Fibroblast of lung (primary cell): ENCODE measurements around the gene THRAP3. TPM values are rescaled to one million over a fixed set of nuclear protein-coding genes. Genes with fewer than 3 reads are reported as not detected.

Experiments
- DNase-seq, 2 donors: peaks; one replicate each; pipeline versions ENCODE4 v3.0.0 to v3.0.0-alpha.2; 2010; ENCODE audit warnings: low read depth in 2 of 2
- H2AFZ ChIP-seq: 2 replicates; pipeline ENCODE4 v1.5.1; 2012; ENCODE audit warnings: low read length, control low read depth, inconsistent platforms
- H3K27ac ChIP-seq: 2 replicates; pipeline ENCODE4 v1.5.1; 2011; ENCODE audit warnings: low read length, control low read depth; ENCODE audit not compliant: insufficient read depth
- H3K27me3 ChIP-seq: 2 replicates; pipeline ENCODE4 v1.5.1; 2011; ENCODE audit warnings: mild to moderate bottlenecking, low read length; ENCODE audit not compliant: control insufficient read depth, insufficient read depth
- H3K36me3 ChIP-seq: 2 replicates; pipeline ENCODE4 v1.5.1; 2011; ENCODE audit warnings: low read length; ENCODE audit not compliant: control insufficient read depth, insufficient read depth
- H3K4me1 ChIP-seq: 2 replicates; pipeline ENCODE4 v1.5.1; 2011; ENCODE audit warnings: low read length; ENCODE audit not compliant: control insufficient read depth, insufficient read depth; ENCODE audit errors: extremely low read depth
- H3K4me2 ChIP-seq: 2 replicates; pipeline ENCODE4 v1.5.1; 2011; ENCODE audit warnings: low read length, control low read depth; ENCODE audit not compliant: insufficient read depth; ENCODE audit errors: extremely low read depth
- H3K4me3 ChIP-seq, 4 experiments: fragments of 200-600 bp in 1 of 4; sonication (generic) in 1 of 4; replicated peaks in 1 of 4; 2 replicates each; pipeline ENCODE4 v1.5.1; 2011 to 2016; ENCODE audit warnings: low read length in 4 of 4, low read depth in 3 of 4, mild to moderate bottlenecking in 3 of 4, control low read depth in 2 of 4, inconsistent platforms in 1 of 4, mixed read lengths in 1 of 4; ENCODE audit not compliant: insufficient read depth in 1 of 4; ENCODE audit errors: control extremely low read depth in 1 of 4
- H3K79me2 ChIP-seq: 2 replicates; pipeline ENCODE4 v1.5.1; 2012; ENCODE audit warnings: mild to moderate bottlenecking, low read length, inconsistent platforms; ENCODE audit not compliant: control insufficient read depth, insufficient read depth
- H3K9ac ChIP-seq: 2 replicates; pipeline ENCODE4 v1.5.1; 2011; ENCODE audit warnings: mild to moderate bottlenecking, low read length, control low read depth; ENCODE audit not compliant: insufficient read depth
- H3K9me3 ChIP-seq: 2 replicates; pipeline ENCODE4 v1.5.1; 2012; ENCODE audit warnings: low read depth, low read length; ENCODE audit not compliant: control insufficient read depth, insufficient read depth
- H4K20me1 ChIP-seq: 2 replicates; pipeline ENCODE4 v1.5.1; 2011; ENCODE audit warnings: low read length; ENCODE audit not compliant: control insufficient read depth, insufficient read depth; ENCODE audit errors: extremely low read depth
- EZH2 ChIP-seq: IDR thresholded peaks from 2 replicates; pipeline ENCODE4 v1.5.1; 2012; ENCODE audit warnings: low read length, control low read depth, mild to moderate bottlenecking; ENCODE audit errors: missing control alignments
- polyA plus RNA-seq, 2 donors: library from polyadenylated mRNA; depleted of rRNA in 1 of 2; stranded (reverse) in 1 of 2; unstranded in 1 of 2; fragments of >200 nt; gene quantifications; 2 replicates each; pipeline ENCODE4 v1.2.1, GENCODE V29; 2011 to 2012; ENCODE audit warnings: missing spikeins in 1 of 2
- total RNA-seq: library from RNA; depleted of rRNA; stranded (reverse); fragments of >200 nt; gene quantifications from 2 replicates; pipeline ENCODE4 v1.2.1, GENCODE V29; 2014
- TF ChIP-seq, protein P1 (sequence below), 2 donors: IDR thresholded peaks in 1 of 2; conservative IDR thresholded peaks in 1 of 2; 1 replicate in 1 of 2; 2 replicates in 1 of 2; pipeline ENCODE4 v1.5.1; 2011 to 2012; ENCODE audit warnings: low read length in 2 of 2, control low read depth in 1 of 2, inconsistent platforms in 1 of 2, low read depth in 1 of 2, mild to moderate bottlenecking in 1 of 2

THRAP3 gene
- total and polyA plus RNA-seq, 2 donors (not counting 1 experiment from before 2014, with no cell fraction given) = 92.5 to 97.5 TPM

DNA sequence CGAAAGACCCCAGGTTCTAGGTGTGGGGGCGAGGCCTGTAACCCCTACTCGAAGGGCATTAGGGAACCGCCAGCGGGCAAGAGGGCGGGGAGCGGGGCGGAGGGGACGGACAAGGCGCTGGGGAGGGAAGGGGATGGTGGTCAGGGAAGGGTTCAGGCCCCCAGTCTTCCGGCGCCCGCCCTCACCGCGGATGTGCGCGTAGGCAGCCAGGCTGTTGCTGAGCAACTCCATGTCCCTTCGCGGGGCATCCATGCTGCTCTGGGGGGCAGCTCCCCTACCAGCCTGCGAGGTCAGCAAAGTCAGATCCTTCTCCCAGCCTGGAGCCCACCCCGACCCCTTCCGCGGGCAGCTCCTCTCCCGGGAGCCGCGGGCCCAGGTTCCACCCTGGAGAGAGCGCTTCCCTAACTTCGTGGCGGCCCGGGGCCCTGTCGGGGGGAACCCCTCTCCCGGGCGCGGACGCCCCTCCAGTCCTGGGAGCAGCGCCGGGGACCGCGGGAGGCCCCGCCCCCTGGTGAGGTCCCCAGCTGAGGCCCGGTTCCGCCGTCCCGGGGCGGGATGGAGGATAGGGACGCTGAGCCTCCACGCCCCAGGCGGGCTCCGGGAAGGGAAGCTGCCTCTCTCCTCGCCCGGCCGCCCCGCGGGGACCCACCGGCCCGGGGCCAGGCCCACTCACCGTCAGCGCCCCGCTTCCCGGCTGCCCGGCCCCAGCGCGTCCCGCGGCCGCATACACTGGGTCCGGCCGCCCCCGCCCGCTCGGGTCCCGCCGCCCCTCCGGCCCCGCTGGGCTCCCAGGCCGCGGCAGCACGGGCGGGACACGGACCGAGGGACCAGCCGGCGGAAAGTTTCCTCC is 98.8 kb downstream of the THRAP3 start:
- Histone ChIP-seq H3K27me3 (no peaks in the 10 kb centered on the region), H4K20me1 (no peaks in the 10 kb centered on the region), H3K4me3 (peak overlapping the region; percentile 59 to 94 (median 87)), H3K36me3 (peaks cover 10% of the 10 kb centered on the region), H3K9ac (peak overlapping the region; percentile 94), H3K9me3 (no peaks in the 10 kb centered on the region), H3K79me2 (peaks cover 18% of the 10 kb centered on the region), H3K27ac (peak overlapping the region; percentile 96), H3K4me2 (peak overlapping the region; percentile 95), H3K4me1 (peaks cover 28% of the 10 kb centered on the region), H2AFZ (no peak overlapping the region)
- peak; percentile 54 to 69 for DNase-seq
- TF ChIP-seq, protein P1, sequence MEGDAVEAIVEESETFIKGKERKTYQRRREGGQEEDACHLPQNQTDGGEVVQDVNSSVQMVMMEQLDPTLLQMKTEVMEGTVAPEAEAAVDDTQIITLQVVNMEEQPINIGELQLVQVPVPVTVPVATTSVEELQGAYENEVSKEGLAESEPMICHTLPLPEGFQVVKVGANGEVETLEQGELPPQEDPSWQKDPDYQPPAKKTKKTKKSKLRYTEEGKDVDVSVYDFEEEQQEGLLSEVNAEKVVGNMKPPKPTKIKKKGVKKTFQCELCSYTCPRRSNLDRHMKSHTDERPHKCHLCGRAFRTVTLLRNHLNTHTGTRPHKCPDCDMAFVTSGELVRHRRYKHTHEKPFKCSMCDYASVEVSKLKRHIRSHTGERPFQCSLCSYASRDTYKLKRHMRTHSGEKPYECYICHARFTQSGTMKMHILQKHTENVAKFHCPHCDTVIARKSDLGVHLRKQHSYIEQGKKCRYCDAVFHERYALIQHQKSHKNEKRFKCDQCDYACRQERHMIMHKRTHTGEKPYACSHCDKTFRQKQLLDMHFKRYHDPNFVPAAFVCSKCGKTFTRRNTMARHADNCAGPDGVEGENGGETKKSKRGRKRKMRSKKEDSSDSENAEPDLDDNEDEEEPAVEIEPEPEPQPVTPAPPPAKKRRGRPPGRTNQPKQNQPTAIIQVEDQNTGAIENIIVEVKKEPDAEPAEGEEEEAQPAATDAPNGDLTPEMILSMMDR (conservative IDR thresholded peaks at IDR 0.05 in 1 of 2, IDR thresholded peaks at IDR 0.05 in 1 of 2; ENCODE audit: low read depth in 1 of 2, low read length in 2 of 2) = no peak
- TF ChIP-seq EZH2 = no peak

DNA sequence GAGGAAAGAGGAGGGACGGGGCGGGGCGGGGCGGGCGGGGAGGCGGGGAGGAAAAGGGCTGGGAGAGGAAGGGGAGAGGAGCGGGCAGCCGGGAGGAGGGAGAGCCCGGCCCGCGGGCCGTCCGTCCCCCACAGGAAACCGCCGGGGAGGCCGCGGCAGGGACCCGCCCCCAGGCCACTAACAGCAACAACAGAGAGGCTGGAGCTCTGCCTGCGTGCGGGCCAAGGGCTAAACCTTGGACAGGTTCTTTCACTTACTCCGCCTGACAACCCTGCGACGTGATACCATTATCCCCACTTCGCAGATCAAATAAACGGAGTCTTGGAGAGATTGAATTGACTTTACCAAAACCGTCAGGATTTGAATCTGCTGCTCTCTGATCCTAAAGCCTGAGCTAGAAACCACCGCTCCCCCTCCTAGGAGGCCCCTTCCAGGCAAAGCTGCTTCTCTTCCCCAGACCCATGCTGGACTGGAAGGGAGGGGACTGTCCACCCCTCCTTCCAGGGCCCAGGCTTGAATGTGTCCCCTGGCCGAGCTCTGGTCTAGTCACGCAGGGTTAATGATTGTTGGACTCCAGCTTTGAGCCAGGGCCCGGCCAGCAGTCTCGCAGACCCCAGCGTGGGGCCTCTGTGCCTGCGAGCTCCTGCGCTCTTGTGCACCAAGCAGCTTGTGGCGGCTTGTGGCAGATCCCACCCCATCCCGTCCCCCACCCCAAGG is 99.6 kb downstream of the THRAP3 start, which contains the start of gene EVA1B:
TSS of gene EVA1B (minus strand) at position 10 of the 717 bp plus-strand sequence. CDS start 608 bp downstream, outside the sequence.
- peak within 1 kb of the TSS; percentile 95 for H3K4me2 ChIP-seq
- H3K4me3 ChIP-seq = peak within 1 kb of the TSS; percentile 59 to 94 (median 87)
- TF ChIP-seq, protein P1 (conservative IDR thresholded peaks at IDR 0.05 in 1 of 2, IDR thresholded peaks at IDR 0.05 in 1 of 2; ENCODE audit: low read depth in 1 of 2, low read length in 2 of 2) = no peak
- no peak for TF ChIP-seq EZH2
- H3K79me2 ChIP-seq = peaks cover 18% of the 10 kb centered on the region
- H3K9ac ChIP-seq = peak within 1 kb of the TSS; percentile 94
- H3K27ac ChIP-seq = peak within 1 kb of the TSS; percentile 96
- no peaks in the 10 kb centered on the region for H3K9me3 ChIP-seq
- H3K4me1 ChIP-seq = peaks cover 28% of the 10 kb centered on the region
- no peaks in the 10 kb centered on the region for H3K27me3 ChIP-seq
- no peaks in the 10 kb centered on the region for H4K20me1 ChIP-seq
- H3K36me3 ChIP-seq = peaks cover 10% of the 10 kb centered on the region
- no peak within 1 kb of the TSS for H2AFZ ChIP-seq
- peak; percentile 84 to 88 for DNase-seq

DNA sequence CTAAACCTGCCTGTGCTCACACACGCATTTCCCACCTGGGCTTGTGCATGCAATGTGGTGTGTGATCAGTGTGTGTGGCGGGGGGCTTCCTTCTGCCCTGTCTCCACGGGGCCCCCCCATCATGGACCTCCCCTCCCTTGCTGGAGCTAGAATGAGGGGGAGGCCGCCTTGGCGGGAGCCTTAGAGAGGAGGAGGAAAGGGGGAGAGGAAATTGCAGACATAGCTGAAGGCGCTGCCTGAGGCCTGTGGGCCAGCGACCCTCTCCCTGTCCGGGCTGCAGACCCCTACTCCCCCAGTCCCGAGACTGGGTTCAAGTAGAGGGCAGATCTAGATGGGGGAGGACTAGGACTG is 100.1 kb downstream of the THRAP3 start:
- H2AFZ ChIP-seq = no peak overlapping the region
- peaks cover 18% of the 10 kb centered on the region for H3K79me2 ChIP-seq
- TF ChIP-seq, protein P1 (conservative IDR thresholded peaks at IDR 0.05 in 1 of 2, IDR thresholded peaks at IDR 0.05 in 1 of 2; ENCODE audit: low read depth in 1 of 2, low read length in 2 of 2) = no peak
- no peak for TF ChIP-seq EZH2
- H3K9me3 ChIP-seq = no peaks in the 10 kb centered on the region
- no peak overlapping the region for H3K4me2 ChIP-seq
- no peak for DNase-seq
- H3K4me1 ChIP-seq = peaks cover 28% of the 10 kb centered on the region
- H3K27me3 ChIP-seq = no peaks in the 10 kb centered on the region
- H4K20me1 ChIP-seq = no peaks in the 10 kb centered on the region
- peak overlapping the region in 1 of 4 experiments; percentile 90 for H3K4me3 ChIP-seq
- H3K27ac ChIP-seq = peak overlapping the region; percentile 23
- peaks cover 10% of the 10 kb centered on the region for H3K36me3 ChIP-seq
- H3K9ac ChIP-seq = no peak overlapping the region
